MM.1S (cell line): Measurements from ENCODE around the gene PCDHGB5.
"Not testable (repeated sequence)": the region's sequence is repeated elsewhere in the genome, so short reads cannot be mapped to it uniquely, and the experiment has no call there.

ENCODE experiments used
- DNase-seq: peaks from one replicate; pipeline ENCODE4 v3.0.0-alpha.2; 2015
- H2AFZ ChIP-seq: fragments of 300-600 bp; sonication (generic); 2 replicates; pipeline ENCODE4 v1.6.0; 2016; ENCODE audit warnings: antibody characterized with exemption, low read length
- H3F3A ChIP-seq: fragments of 300-600 bp; sonication (generic); 2 replicates; pipeline ENCODE4 v1.6.1; 2016; ENCODE audit warnings: mild to moderate bottlenecking, antibody characterized with exemption, low read length, moderate library complexity, mixed read lengths; ENCODE audit not compliant: insufficient read depth
- H3K27ac ChIP-seq: fragments of 300-600 bp; sonication (generic); 2 replicates; pipeline ENCODE4 v1.5.1; 2016; ENCODE audit warnings: mild to moderate bottlenecking, low read length
- H3K27me3 ChIP-seq: fragments of 300-600 bp; sonication (generic); replicated peaks from 2 replicates; pipeline ENCODE4 v1.6.0; 2016; ENCODE audit warnings: low read length; ENCODE audit not compliant: insufficient read depth
- H3K36me3 ChIP-seq: fragments of 300-600 bp; sonication (generic); replicated peaks from 2 replicates; pipeline ENCODE4 v1.6.1; 2016; ENCODE audit warnings: mild to moderate bottlenecking, low read length, mixed read lengths; ENCODE audit not compliant: insufficient read depth
- H3K4me1 ChIP-seq: fragments of 300-600 bp; sonication (generic); 2 replicates; pipeline ENCODE4 v1.6.1; 2016; ENCODE audit warnings: low read length, mixed read lengths
- H3K4me2 ChIP-seq: fragments of 300-600 bp; sonication (generic); 2 replicates; pipeline ENCODE4 v1.6.0; 2016; ENCODE audit warnings: low read depth, low read length
- H3K4me3 ChIP-seq: fragments of 300-600 bp; sonication (generic); 2 replicates; pipeline ENCODE4 v1.5.1; 2016; ENCODE audit warnings: low read length, mixed read lengths
- H3K79me2 ChIP-seq: fragments of 300-600 bp; sonication (generic); 2 replicates; pipeline ENCODE4 v1.6.1; 2016; ENCODE audit warnings: mixed run types, low read length, mixed read lengths
- H3K9ac ChIP-seq: fragments of 300-600 bp; sonication (generic); 2 replicates; pipeline ENCODE4 v1.6.1; 2016; ENCODE audit warnings: low read length, mixed read lengths
- H3K9me2 ChIP-seq: fragments of 300-600 bp; sonication (generic); replicated peaks from 2 replicates; pipeline ENCODE4 v1.6.1; 2016; ENCODE audit warnings: mild to moderate bottlenecking, low read length, mixed read lengths; ENCODE audit not compliant: insufficient read depth
- H3K9me3 ChIP-seq: fragments of 300-600 bp; sonication (generic); replicated peaks from 2 replicates; pipeline ENCODE4 v1.6.1; 2016; ENCODE audit warnings: mild to moderate bottlenecking, low read length, mixed read lengths; ENCODE audit not compliant: insufficient read depth
- H4K20me1 ChIP-seq: fragments of 300-600 bp; sonication (generic); 2 replicates; pipeline ENCODE4 v1.6.1; 2016; ENCODE audit warnings: mild to moderate bottlenecking, low read length, moderate library complexity, mixed read lengths; ENCODE audit not compliant: insufficient read depth
- CTCF ChIP-seq: fragments of 300-600 bp; sonication (generic); IDR thresholded peaks from 2 replicates; pipeline ENCODE4 v1.5.1; 2016; ENCODE audit warnings: antibody characterized with exemption, low read length, mixed read lengths
- EZH2 ChIP-seq: fragments of 300-600 bp; sonication (generic); optimal IDR thresholded peaks from 2 replicates; pipeline ENCODE3; 2017; ENCODE audit warnings: low read depth, mild to moderate bottlenecking, antibody characterized with exemption, low read length, mixed read lengths
- EZH2phosphoT487 ChIP-seq: fragments of 300-600 bp; sonication (generic); IDR thresholded peaks from 2 replicates; pipeline ENCODE4 v1.6.1; 2018; ENCODE audit warnings: antibody characterized with exemption, low read length

PCDHGB5 gene

DNA sequence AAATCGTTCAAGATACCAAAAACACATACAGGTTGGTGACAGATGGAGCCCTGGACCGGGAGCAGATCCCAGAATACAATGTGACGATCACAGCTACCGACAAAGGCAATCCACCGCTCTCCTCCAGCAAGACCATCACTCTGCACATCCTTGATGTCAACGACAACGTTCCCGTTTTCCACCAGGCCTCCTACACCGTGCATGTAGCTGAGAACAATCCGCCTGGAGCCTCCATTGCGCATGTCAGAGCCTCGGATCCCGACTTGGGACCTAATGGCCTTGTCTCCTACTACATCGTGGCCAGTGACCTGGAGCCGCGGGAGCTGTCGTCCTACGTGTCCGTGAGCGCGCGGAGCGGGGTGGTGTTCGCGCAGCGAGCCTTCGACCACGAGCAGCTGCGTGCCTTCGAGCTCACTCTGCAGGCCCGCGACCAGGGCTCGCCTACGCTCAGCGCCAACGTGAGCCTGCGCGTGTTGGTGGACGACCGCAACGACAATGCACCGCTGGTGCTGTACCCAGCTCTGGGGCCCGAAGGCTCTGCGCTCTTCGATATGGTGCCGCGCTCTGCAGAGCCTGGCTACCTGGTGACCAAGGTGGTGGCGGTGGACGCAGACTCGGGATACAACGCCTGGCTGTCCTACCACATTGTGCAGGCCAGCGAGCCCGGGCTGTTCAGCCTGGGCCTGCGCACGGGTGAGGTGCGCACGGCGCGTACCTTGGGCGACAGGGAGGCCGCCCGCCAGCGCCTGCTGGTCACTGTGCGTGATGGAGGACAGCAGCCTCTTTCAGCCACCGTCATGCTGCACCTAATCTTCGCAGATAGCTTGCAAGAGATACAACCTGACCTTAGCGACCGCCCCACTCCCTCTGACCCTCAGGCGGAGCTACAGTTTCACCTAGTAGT, 25.9 kb upstream of the PCDHGB5 start:
- Histone ChIP-seq H3F3A (no peaks in the 10 kb centered on the region), H3K9me2 (no peaks in the 10 kb centered on the region), H3K4me3 (no peak overlapping the region), H3K36me3 (no peaks in the 10 kb centered on the region), H4K20me1 (no peaks in the 10 kb centered on the region), H3K4me1 (no peaks in the 10 kb centered on the region), H3K9me3 (no peaks in the 10 kb centered on the region), H3K79me2 (no peaks in the 10 kb centered on the region), H3K9ac (no peak overlapping the region), H3K4me2 (no peak overlapping the region), H3K27me3 (no peaks in the 10 kb centered on the region), H3K27ac (no peak overlapping the region), H2AFZ (no peak overlapping the region)
- no peak for TF ChIP-seq CTCF
- no peak for TF ChIP-seq EZH2phosphoT487
- no peak for TF ChIP-seq EZH2
- no peak for DNase-seq

DNA sequence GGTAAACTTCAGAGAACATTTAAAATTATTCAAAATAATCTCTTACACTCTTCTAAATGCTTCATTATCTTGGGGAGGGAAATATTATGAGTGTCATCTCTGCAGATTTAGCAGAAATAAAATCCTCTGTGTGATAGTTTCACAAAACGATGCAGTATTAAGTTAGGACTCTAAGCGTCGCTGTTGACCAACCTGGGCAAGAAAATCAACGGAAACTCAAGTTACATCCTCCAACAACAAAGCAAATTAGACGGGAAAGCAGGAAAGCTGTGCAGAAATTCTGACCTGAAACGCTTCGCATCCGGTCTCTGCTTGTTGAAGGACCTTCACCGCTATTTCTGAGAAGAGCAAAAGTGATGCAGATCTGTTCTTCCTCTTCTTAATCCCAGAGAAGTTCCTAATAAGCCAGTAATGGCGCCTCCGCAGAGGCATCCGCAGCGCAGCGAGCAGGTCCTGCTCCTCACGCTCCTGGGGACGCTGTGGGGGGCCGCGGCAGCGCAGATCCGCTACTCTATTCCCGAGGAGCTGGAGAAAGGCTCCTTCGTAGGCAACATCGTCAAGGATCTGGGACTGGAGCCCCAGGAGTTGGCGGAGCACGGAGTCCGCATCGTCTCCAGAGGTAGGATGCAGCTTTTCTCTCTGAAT, 24.0 kb upstream of the PCDHGB5 start, which contains the start of gene PCDHGA6:
Gene PCDHGA6 (plus strand): TSS at position 219 of the 645 bp plus-strand sequence. CDS start 193 bp downstream, at position 412.
- H3K4me3 ChIP-seq: no peak within 1 kb of the TSS
- H2AFZ ChIP-seq: 0 out of 2 replicates have a peak within 1 kb of the TSS, but pooled peaks have one; percentile 14
- 0 out of 2 replicates have a peak, but pooled peaks cover 3% of the 10 kb centered on the region for H3K27me3 ChIP-seq

DNA sequence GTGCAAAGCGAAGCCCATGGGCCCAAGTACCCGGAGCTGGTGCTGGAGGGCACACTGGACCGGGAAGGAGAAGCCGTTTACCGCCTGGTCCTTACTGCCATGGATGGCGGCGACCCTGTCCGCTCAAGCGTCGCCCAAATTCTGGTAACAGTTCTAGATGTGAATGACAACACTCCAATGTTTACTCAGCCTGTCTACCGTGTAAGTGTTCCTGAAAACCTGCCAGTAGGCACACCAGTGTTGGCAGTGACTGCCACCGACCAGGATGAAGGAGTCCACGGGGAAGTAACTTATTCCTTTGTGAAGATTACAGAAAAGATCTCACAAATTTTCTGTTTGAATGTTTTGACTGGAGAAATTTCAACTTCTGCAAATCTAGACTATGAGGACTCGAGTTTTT, 23.1 kb upstream of the PCDHGB5 start:
- H3K4me2 ChIP-seq: no peak overlapping the region

More for the DNA sequence above, 24.0 kb upstream of the PCDHGB5 start, which contains the start of gene PCDHGA6:
- Histone ChIP-seq H3K36me3 (no peaks in the 10 kb centered on the region), H3K9me2 (no peaks in the 10 kb centered on the region), H4K20me1 (no peaks in the 10 kb centered on the region), H3K9ac (no peak within 1 kb of the TSS), H3F3A (no peaks in the 10 kb centered on the region), H3K9me3 (no peaks in the 10 kb centered on the region), H3K4me2 (no peak within 1 kb of the TSS), H3K79me2 (no peaks in the 10 kb centered on the region), H3K4me1 (no peaks in the 10 kb centered on the region), H3K27ac (no peak within 1 kb of the TSS)
- no peak for TF ChIP-seq EZH2
- peak; percentile 68 for TF ChIP-seq CTCF
- peak; percentile 51 for DNase-seq

DNA sequence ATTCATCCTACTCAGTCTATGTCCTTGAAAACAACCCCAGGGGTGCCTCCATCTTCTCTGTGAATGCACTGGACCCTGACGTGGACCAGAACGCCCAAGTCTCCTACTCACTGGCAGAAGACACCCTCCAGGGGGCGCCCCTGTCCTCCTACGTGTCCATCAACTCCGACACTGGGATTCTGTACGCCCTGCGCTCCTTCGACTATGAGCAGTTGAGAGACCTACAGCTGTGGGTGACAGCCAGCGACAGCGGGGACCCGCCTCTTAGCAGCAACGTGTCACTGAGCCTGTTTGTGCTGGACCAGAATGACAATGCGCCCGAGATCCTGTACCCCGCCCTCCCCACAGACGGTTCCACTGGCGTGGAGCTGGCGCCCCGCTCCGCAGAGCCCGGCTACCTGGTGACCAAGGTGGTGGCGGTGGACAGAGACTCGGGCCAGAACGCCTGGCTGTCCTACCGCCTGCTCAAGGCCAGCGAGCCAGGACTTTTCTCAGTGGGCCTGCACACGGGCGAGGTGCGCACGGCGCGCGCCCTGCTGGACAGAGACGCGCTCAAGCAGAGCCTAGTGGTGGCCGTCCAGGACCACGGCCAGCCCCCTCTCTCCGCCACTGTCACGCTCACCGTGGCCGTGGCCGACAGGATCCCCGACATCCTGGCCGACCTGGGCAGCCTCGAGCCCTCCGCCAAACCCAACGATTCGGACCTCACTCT, 22.1 kb upstream of the PCDHGB5 start:
- H3K4me2 ChIP-seq, H3F3A ChIP-seq, DNase-seq, H4K20me1 ChIP-seq, H3K9me3 ChIP-seq, H3K36me3 ChIP-seq, H3K4me3 ChIP-seq, H3K79me2 ChIP-seq, H3K27me3 ChIP-seq, H3K9ac ChIP-seq, H3K9me2 ChIP-seq, H3K4me1 ChIP-seq, H3K27ac ChIP-seq, H2AFZ ChIP-seq: not testable (repeated sequence)

More for the DNA sequence above, 23.1 kb upstream of the PCDHGB5 start:
- no peaks in the 10 kb centered on the region for H3K36me3 ChIP-seq
- no peaks in the 10 kb centered on the region for H3K4me1 ChIP-seq
- H2AFZ ChIP-seq: no peak overlapping the region
- H3K79me2 ChIP-seq: no peaks in the 10 kb centered on the region
- H3K9me2 ChIP-seq: no peaks in the 10 kb centered on the region
- no peaks in the 10 kb centered on the region for H4K20me1 ChIP-seq
- 0 out of 2 replicates have a peak, but pooled peaks cover 3% of the 10 kb centered on the region for H3K27me3 ChIP-seq
- H3K27ac ChIP-seq: no peak overlapping the region
- H3K4me3 ChIP-seq: no peak overlapping the region
- no peak overlapping the region for H3K9ac ChIP-seq
- no peaks in the 10 kb centered on the region for H3K9me3 ChIP-seq
- TF ChIP-seq EZH2: no peak
- TF ChIP-seq EZH2phosphoT487: no peak
- no peak for TF ChIP-seq CTCF
- H3F3A ChIP-seq: no peaks in the 10 kb centered on the region
- no peak for DNase-seq
